Hematopoietic multipotent progenitor cell treated with erythropoietin and hydrocortisone succinate and interleukin-3 and kit ligand, for 15 days (in vitro differentiated cells): Measurements from ENCODE around the gene ADAM8.

Source experiments
- DNase-seq: peaks from one replicate; pipeline ENCODE4 v3.0.0-alpha.2; 2015; ENCODE audit warnings: low spot score

ADAM8 gene

GRCh38 chr10:133308421-133309099 is 31.9 kb upstream of the ADAM8 start, which contains the start of the genes TUBGCP2 and ZNF511:
Gene TUBGCP2, minus strand, starts transcription at chr10:133308872. Its CDS starts 5,931 bp downstream, at chr10:133302941.
Gene ZNF511, plus strand, starts transcription at chr10:133308914. Its CDS starts 30 bp downstream, at chr10:133308944.
- DNase-seq: peak; percentile 86

- DNase-seq: peak; percentile 80
Measured at GRCh38 chr10:133307776-133308420, 31.2 kb upstream of the ADAM8 start.

- no peak for DNase-seq
Measured at GRCh38 chr10:133306941-133307379, 30.3 kb upstream of the ADAM8 start.

- no peak for DNase-seq
Measured at GRCh38 chr10:133306097-133306476, 29.4 kb upstream of the ADAM8 start.

GRCh38 chr10:133303206-133303605 is 26.5 kb upstream of the ADAM8 start:
- DNase-seq: no peak

- DNase-seq: no peak
Measured at GRCh38 chr10:133302230-133302629, 25.6 kb upstream of the ADAM8 start.

- no peak for DNase-seq
Measured at GRCh38 chr10:133299738-133300137, 23.1 kb upstream of the ADAM8 start.

GRCh38 chr10:133299224-133299623 is 22.6 kb upstream of the ADAM8 start:
- DNase-seq: no peak

- DNase-seq: no peak
Measured at GRCh38 chr10:133298466-133298865, 21.8 kb upstream of the ADAM8 start.

GRCh38 chr10:133297504-133297903 is 20.8 kb upstream of the ADAM8 start:
- DNase-seq: no peak

GRCh38 chr10:133295426-133296320 is 19.0 kb upstream of the ADAM8 start:
- no peak for DNase-seq

GRCh38 chr10:133294189-133294588 is 17.5 kb upstream of the ADAM8 start:
- no peak for DNase-seq

- DNase-seq: no peak
Measured at GRCh38 chr10:133293810-133294119, 17.1 kb upstream of the ADAM8 start.

- no peak for DNase-seq
Measured at GRCh38 chr10:133292919-133293809, 16.5 kb upstream of the ADAM8 start.

GRCh38 chr10:133289761-133290160 is 13.1 kb upstream of the ADAM8 start:
- no peak for DNase-seq

- DNase-seq: no peak
Measured at GRCh38 chr10:133287832-133288500, 11.3 kb upstream of the ADAM8 start.

- DNase-seq: no peak
Measured at GRCh38 chr10:133286366-133286765, 9.7 kb upstream of the ADAM8 start.

- DNase-seq: no peak
Measured at GRCh38 chr10:133285217-133285616, 8.5 kb upstream of the ADAM8 start.

GRCh38 chr10:133283931-133284330 is 7.3 kb upstream of the ADAM8 start:
- no peak for DNase-seq

- DNase-seq: no peak
Measured at GRCh38 chr10:133282846-133283390, 6.2 kb upstream of the ADAM8 start.
